NCI-H1105 (cell line): Measurements from ENCODE around the gene GDF11.

Experiments
- DNase-seq: peaks from one replicate; lab custom pipeline; 2025; lab: John Stamatoyannopoulos, UW

The GDF11 gene

DNA sequence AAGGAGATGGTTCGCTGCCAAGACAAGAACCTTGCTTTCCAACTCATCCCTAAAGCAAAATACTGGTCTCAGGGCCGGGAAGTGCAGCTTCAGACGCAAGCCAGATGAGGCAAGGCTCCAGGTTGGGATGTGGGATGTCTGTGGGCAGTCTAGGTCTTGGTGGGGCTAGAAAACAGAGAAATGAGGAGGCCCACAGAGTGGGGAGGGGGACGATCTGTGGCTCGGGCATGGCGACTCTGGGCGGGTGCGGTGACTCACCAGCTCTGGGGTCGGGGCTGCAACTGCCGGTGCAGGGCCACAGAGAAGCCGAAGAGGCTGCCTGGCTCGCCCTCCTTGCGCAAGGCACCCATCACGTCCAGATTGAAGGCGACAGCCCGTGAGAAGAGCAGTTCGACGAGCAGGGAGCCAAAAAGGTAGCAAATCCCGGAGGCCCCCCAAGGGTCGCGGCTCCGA, 35.7 kb upstream of the GDF11 start:
- DNase-seq = no peak

DNA sequence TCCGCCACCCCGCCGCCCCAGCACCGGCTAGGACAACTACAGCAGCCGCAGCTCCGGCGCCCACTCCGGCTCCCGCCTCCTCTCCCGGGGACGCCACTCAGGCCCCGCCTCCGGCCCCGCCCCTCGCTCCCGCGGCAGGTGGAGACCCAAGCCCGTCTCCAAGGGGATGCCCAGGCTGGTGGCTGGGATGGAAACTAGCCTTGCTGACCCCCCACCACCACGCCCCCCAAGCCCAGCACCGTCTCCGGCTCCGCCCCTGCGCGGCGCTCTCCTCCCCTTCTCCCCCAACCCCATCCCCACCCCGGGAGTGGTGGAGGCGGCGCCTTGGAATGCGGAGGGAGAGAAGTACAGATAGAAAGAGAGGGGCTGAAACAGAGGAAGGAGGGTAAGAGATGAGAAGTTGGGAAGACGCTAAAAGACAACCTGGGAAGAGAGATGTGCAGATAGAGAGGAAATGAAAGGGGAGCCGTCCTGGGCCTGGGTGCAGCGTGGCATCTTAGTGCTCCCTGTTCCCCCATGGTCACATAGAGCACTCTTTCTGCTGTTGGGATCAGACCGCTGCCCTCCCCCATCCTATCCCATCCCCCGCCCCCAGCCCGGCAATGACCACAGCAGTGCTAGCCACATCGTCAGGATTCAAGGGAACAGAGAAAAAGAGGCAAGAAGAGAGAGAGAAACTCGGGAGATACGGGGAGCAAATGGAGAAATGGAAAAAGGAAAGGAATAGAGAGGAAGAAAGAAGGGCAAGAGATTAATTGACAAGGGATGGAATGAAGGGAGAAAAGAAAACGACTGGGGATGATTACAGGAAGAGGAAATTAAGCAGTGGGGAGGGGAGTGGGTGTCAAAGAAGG, 34.9 kb upstream of the GDF11 start, which contains the start of gene ITGA7:
Gene ITGA7 (minus strand): TSS at position 64 of the 854 bp plus-strand sequence. CDS start 222 bp downstream, outside the sequence.
- peak; percentile 62 for DNase-seq

- DNase-seq = no peak
Observed at GRCh38 chr12:55708695-55709233, 34.2 kb upstream of the GDF11 start.

- no peak for DNase-seq
Observed at GRCh38 chr12:55711786-55712553, 31.0 kb upstream of the GDF11 start.

DNA sequence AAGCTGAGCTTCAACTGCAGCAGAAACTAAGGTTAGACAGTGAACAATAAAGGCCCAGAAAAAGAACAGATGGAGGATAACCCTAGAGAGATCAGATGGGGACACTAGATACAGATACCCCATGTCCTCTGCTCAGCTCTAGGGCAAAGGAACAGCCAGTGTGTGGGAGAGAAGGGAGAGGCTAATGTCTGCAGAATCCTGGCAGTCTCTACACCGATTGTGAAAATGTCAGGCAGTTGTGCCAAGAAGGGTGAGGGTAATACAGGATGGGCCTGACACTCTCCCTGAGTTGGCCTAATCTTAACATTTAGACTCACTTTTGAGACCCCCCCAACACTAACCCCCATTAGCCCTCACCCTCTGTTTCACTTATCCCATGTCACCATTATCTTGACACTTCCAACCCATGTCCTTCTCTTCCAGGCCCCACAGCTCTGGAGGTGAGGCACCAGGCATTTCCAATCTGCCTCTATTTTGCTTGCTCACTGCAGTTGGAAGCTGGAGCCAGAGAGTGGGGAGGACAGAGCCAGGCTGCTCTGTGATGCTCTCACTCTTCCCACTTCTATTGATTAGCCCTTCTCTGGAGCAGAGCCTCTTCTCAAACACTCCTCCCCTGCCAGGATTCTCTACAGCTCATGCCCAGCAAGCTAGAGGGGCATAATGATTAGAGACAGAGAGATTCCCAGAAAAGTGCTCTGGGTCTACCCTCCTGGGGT, 30.1 kb upstream of the GDF11 start:
- DNase-seq = no peak

GRCh38 chr12:55713721-55714120, 29.2 kb upstream of the GDF11 start:
- no peak for DNase-seq

DNA sequence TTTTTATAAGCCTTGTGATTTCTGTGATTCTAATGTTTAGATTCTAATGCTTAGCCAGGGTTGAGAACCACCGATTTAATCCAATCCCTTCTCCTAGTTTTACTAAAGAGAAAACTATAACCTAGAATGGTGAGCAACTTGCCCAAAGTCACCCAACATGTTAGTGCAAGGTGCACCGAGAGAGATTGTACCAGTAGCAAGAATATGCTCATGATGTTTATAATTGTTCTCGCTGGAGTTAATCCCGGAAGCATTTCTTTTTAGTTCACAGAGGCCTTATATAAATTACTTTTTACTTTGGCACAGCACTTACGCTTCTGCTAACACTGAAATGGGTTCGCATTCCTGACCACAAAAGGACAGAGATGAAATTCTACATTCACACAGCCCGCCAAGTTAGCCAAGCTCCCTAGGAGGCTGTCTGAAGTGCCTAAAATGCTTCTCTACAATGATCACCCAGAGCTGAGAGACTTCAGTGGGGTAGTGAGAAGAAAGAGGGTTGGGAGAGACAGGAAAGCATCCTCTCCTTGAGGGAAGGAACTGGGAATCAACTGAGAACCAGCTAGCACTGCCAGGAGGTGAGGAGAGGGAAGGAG, 27.7 kb upstream of the GDF11 start:
- no peak for DNase-seq

DNA sequence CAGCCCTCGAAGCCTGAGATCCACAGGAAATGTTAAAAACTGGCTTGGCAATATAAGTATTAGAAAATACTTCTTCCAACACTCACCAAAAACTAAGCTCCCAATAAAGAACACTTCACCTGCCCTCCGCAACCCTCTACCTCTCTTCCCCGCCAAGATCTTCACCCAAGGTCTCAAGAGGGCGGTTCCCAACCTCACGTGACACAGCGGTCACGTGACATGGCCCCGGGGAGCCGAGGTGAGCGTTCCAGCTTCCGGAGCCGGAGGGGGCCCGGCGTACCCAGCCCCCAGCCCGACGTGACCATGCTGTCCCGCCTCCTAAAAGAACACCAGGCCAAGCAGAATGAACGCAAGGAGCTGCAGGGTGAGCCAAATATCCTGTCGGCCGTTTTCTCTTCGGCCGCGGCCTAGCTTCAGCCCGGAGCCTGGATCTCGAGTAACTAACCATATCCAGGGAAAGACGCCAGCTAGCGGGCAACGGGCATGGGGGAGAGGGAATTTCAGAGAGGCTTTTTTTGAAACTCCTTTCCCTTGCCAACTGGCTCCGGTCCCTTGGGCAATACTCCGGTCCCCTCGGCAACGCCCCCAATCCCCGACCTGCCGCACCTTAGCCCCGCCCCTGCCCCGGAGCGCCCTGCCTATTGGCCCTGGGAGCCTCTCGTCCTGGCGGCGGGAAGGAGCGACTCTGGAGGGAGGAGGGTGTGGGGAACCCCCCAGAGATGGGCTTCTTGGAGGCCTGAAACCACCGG, 26.9 kb upstream of the GDF11 start, which contains the start of gene BLOC1S1:
Gene BLOC1S1 (plus strand): TSS at position 214 of the 749 bp plus-strand sequence. CDS start 6 bp downstream, at position 220.
- DNase-seq = peak; percentile 63

DNA sequence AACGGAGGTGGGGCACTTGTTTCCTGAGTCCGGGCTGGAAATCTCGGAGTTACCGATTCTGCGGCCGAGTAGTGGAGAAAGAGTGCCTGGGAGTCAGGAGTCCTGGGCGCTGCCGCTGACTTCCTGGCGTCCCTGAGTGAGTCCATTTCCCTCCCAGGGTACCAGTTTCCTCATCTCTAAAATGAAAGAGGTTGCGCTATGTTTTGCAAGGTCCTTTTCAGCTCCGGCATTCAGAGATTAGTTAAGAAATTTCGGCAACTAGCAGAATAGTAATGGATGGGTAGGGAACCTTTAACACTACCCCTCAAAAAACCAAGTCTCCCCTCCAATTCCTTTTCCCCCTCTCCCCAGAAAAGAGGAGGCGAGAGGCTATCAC, 26.4 kb upstream of the GDF11 start:
- DNase-seq = no peak

DNA sequence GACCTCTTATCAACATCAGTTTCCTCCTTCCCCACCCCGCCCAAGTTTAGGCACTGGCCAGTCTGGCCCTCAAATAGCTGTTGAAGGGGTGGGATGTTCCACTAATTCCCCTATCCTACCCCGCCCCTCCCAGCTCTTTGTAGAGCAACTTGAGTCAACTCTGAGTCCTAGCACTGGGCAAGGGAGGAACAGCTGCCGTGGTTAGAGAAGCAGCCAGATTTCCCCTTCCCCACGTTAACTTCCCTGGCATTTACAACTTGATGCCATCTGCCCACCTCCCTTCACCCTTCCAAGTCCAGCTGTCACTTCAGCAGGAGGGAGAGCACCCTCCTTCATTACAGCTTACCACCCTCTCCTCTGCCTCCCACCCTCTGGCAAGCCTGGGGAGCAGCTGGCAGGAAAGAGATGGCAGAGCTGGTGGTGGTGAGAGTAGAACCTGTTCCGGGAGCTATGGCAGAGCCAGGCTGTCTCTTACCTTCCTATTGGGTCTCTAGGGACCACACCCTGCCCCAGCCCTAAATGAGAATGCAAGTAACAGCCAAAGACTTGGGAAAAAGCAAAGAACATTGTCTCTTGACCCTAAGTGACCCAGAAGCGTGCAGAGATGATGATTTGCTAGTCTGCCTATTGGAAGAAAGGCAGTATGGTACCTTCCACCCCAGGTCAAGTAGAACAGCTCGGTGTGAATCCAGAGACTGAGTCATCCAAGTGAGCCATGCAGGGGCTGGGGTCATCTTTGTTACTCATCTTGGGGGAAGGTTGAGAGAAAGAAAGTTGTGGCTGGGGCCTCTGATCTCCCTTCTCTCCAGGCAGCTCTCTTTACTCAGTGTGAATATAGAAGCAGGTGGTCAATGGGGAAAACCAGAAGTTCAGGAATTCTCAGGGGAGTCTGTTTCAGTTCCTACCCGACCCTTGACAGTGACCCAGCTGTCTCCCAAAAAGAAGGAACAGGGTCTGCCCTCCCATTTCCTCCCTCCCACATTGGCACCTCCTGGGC, 25.6 kb upstream of the GDF11 start:
- DNase-seq = no peak

DNA sequence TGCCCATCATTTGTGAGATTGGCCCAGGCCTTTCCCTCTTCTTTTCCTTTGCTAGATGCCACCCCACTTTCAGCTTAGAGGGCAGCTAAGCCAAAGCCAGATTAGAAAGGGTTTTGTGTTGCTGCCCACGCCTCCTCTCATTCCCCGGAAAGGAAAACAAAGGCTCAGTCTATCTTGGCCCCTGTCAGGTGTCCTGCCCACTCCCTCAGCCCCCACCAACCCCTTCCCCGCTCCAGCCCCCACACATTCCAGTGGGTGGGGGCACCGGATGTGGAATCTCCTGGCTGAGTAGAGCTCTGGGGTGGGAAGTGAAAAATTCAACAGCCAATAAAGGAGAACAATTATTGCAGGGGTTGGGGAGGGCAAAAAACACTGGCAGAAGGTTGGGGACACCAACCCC, 24.9 kb upstream of the GDF11 start:
- no peak for DNase-seq

- DNase-seq = no peak
Observed at GRCh38 chr12:55718624-55719275, 24.2 kb upstream of the GDF11 start.

- DNase-seq = no peak
Observed at GRCh38 chr12:55719371-55719770, 23.6 kb upstream of the GDF11 start.

DNA sequence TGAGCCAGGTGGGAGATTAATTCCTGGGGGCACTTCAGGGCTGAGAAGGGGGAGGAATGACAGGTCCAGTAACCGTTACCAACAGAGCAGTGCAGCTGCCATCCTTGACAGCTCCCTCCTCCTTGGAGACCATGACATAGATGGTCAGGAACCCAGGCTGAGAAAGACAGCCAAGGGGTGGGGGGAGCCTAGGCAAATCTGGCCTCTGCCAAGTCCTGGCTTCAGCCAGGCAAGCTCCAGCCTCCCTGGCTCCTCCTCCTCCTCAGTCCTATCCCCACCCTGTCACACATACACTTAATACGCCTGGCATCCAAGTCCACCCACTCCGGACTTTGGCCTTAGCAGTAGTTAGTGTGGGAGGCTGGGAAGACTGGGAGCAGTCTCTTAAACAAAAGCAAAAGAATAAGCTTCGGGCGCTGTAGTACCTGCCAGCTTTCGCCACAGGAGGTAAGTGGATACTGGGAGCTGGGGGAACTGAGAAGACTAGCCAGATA, 22.8 kb upstream of the GDF11 start, which contains the start of gene RDH5:
Gene RDH5 (plus strand): TSS at position 323 of the 494 bp plus-strand sequence. CDS start 792 bp downstream, outside the sequence.
- DNase-seq = no peak

DNA sequence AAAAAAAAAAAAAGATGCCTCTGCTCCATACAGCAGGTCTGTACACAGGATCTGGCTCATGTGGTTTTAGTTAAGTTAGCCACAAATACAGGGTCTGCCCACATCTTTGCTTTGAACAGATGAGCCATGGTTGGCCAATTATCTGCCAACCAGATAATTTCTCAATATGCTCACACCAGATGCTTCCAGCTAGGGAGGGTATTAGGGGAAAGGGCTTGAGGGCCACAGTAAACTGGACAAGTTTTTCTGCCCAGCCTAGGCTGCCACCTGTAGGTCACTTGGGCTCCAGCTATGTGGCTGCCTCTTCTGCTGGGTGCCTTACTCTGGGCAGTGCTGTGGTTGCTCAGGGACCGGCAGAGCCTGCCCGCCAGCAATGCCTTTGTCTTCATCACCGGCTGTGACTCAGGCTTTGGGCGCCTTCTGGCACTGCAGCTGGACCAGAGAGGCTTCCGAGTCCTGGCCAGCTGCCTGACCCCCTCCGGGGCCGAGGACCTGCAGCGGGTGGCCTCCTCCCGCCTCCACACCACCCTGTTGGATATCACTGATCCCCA, 22.0 kb upstream of the GDF11 start:
- no peak for DNase-seq

DNA sequence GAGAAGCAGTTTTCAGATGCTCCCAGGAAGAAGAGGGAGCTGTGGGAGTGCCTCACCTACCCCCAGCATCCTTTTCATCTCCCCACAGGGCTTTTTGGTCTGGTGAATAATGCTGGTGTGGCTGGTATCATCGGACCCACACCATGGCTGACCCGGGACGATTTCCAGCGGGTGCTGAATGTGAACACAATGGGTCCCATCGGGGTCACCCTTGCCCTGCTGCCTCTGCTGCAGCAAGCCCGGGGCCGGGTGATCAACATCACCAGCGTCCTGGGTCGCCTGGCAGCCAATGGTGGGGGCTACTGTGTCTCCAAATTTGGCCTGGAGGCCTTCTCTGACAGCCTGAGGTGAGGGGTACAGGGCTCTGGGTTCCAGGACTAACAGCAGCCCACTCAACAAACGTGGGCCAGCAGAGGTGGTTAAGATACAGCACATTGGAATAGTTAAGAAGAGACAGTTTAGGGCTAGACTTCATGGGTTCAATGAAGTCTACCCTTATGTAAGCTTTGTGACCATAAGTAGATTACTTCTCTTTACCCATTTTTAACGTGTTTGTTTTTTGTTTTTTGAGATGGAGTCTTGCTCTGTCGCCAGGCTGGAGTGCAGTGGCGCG, 21.2 kb upstream of the GDF11 start:
- no peak for DNase-seq

DNA sequence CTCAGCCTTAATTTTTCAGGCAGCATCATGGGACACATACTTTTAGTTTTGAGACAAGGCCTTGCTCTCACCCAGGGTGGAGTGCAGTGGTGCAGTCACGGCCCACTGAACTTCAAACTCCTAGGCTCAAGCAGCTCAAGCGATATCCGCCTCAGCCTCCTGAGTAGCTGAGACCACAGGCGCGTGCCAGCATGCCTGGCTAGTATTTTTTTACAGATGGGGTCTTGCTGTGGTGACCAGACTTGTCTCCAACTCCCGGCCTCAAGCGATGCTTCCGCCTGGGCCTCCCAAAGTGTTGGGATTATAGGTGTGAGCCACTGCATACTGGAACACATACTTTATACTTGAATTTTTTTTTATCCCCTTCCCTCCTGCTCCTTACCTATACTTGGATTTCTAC, 20.0 kb upstream of the GDF11 start:
- no peak for DNase-seq
